MM.1S (cell line): ENCODE results near the gene CARS2.

Experiments
- EZH2 ChIP-seq: fragments of 300-600 bp; sonication (generic); optimal IDR thresholded peaks from 2 replicates; pipeline ENCODE3; 2017; ENCODE audit warnings: low read depth, mild to moderate bottlenecking, antibody characterized with exemption, low read length, mixed read lengths
- EZH2phosphoT487 ChIP-seq: fragments of 300-600 bp; sonication (generic); IDR thresholded peaks from 2 replicates; pipeline ENCODE4 v1.6.1; 2018; ENCODE audit warnings: antibody characterized with exemption, low read length
- TF ChIP-seq, protein P1 (sequence below): fragments of 300-600 bp; sonication (generic); IDR thresholded peaks from 2 replicates; pipeline ENCODE4 v1.5.1; 2016; ENCODE audit warnings: antibody characterized with exemption, low read length, mixed read lengths

GRCh38 chr13:110684388-110685056, 21.4 kb downstream of the CARS2 start:
- TF ChIP-seq, protein P1, sequence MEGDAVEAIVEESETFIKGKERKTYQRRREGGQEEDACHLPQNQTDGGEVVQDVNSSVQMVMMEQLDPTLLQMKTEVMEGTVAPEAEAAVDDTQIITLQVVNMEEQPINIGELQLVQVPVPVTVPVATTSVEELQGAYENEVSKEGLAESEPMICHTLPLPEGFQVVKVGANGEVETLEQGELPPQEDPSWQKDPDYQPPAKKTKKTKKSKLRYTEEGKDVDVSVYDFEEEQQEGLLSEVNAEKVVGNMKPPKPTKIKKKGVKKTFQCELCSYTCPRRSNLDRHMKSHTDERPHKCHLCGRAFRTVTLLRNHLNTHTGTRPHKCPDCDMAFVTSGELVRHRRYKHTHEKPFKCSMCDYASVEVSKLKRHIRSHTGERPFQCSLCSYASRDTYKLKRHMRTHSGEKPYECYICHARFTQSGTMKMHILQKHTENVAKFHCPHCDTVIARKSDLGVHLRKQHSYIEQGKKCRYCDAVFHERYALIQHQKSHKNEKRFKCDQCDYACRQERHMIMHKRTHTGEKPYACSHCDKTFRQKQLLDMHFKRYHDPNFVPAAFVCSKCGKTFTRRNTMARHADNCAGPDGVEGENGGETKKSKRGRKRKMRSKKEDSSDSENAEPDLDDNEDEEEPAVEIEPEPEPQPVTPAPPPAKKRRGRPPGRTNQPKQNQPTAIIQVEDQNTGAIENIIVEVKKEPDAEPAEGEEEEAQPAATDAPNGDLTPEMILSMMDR = no peak
- TF ChIP-seq EZH2 (no peak), EZH2phosphoT487 (no peak)
